ENCODE measurements around the gene TECR.

The TECR gene

GRCh38 chr19:14510311-14511228 is 18.8 kb upstream of the TECR start:
- no peak for DNase-seq

- DNase-seq = no peak
These were observed 18.2 kb upstream of the TECR start for GRCh38 chr19:14511229-14511593.

- DNase-seq = no peak
These were observed 16.9 kb upstream of the TECR start for GRCh38 chr19:14512406-14512961.

GRCh38 chr19:14514215-14514863 is 15.1 kb upstream of the TECR start:
- no peak for DNase-seq

GRCh38 chr19:14515501-14516047 is 13.8 kb upstream of the TECR start:
- no peak for DNase-seq

- no peak for DNase-seq
These were observed 13.3 kb upstream of the TECR start for GRCh38 chr19:14516048-14516534.

GRCh38 chr19:14516746-14517438 is 12.5 kb upstream of the TECR start:
- DNase-seq = no peak

- DNase-seq = no peak
These were observed 12.0 kb upstream of the TECR start for GRCh38 chr19:14517446-14517839.

- peak; percentile 37 to 60 for DNase-seq
These were observed 11.4 kb upstream of the TECR start, which contains the start of gene DNAJB1 for GRCh38 chr19:14517840-14518505. Gene DNAJB1 (minus strand): TSS chr19:14518397. CDS start chr19:14518349, 48 bp downstream.

- no peak for DNase-seq
These were observed 10.0 kb upstream of the TECR start for GRCh38 chr19:14519245-14519859.

- no peak for DNase-seq
These were observed 9.5 kb upstream of the TECR start for GRCh38 chr19:14519860-14520407.

- DNase-seq = no peak
These were observed 8.9 kb upstream of the TECR start for GRCh38 chr19:14520543-14520942.

GRCh38 chr19:14525729-14526128 is 3.7 kb upstream of the TECR start:
- no peak for DNase-seq

- DNase-seq = no peak
These were observed 3.0 kb upstream of the TECR start for GRCh38 chr19:14526423-14526822.

- no peak for DNase-seq
These were observed 758 bp upstream of the TECR start for GRCh38 chr19:14528419-14529253.

- DNase-seq = no peak
These were observed 583 bp downstream of the TECR start for GRCh38 chr19:14530005-14530348.

GRCh38 chr19:14530506-14530905 is 1.1 kb downstream of the TECR start:
- no peak for DNase-seq

GRCh38 chr19:14533450-14533849 is 4.1 kb downstream of the TECR start:
- no peak for DNase-seq

GRCh38 chr19:14536926-14537692 is 7.7 kb downstream of the TECR start:
- DNase-seq = peak; percentile 31 to 35

Measured in activated CD4-positive, alpha-beta T cell treated with anti-CD3 and anti-CD28 coated beads for 4 hours (primary cell).